Bronchial epithelial cell (primary cell): Measurements from ENCODE around the gene RBM20. TPM values are rescaled to one million over a fixed set of nuclear protein-coding genes. Genes with fewer than 3 reads are reported as not detected.

Experiments
- DNase-seq: peaks from one replicate; pipeline ENCODE4 v3.0.0-alpha.2; 2010; ENCODE audit warnings: low read depth
- FAIRE-seq: peaks from 2 replicates; lab custom pipeline; 2011; peaks lifted over from hg19 to GRCh38; lab: Jason Lieb, UNC
- H3K27me3 ChIP-seq: 2 replicates; pipeline ENCODE4 v1.5.1; 2011; ENCODE audit warnings: low read length; ENCODE audit not compliant: control insufficient read depth, insufficient read depth
- H3K36me3 ChIP-seq: 2 replicates; pipeline ENCODE4 v1.5.1; 2011; ENCODE audit warnings: low read length; ENCODE audit not compliant: control insufficient read depth, insufficient read depth
- H3K4me3 ChIP-seq: 2 replicates; pipeline ENCODE4 v1.5.1; 2011; ENCODE audit warnings: mild to moderate bottlenecking, low read depth, low read length, control low read depth
- total RNA-seq: library from RNA; depleted of rRNA; stranded (reverse); fragments of >200 nt; gene quantifications from 2 replicates; pipeline ENCODE4 v1.2.1, GENCODE V29; 2014
- TF ChIP-seq, protein P1 (sequence below): IDR thresholded peaks from 2 replicates; pipeline ENCODE4 v1.5.1; 2011; ENCODE audit warnings: mild to moderate bottlenecking, moderate library complexity, low read length, control low read depth, inconsistent platforms; ENCODE audit not compliant: insufficient read depth, severe bottlenecking

The RBM20 gene
- total RNA-seq, 1 donor from 2014 or later = not detected

GRCh38 chr10:110859973-110860376, 215.8 kb downstream of the RBM20 start:
- DNase-seq (no peak), FAIRE-seq (no peak)
- no peaks in the 10 kb centered on the region for H3K36me3 ChIP-seq
- H3K27me3 ChIP-seq = no peaks in the 10 kb centered on the region
- no peak overlapping the region for H3K4me3 ChIP-seq
- TF ChIP-seq, protein P1, sequence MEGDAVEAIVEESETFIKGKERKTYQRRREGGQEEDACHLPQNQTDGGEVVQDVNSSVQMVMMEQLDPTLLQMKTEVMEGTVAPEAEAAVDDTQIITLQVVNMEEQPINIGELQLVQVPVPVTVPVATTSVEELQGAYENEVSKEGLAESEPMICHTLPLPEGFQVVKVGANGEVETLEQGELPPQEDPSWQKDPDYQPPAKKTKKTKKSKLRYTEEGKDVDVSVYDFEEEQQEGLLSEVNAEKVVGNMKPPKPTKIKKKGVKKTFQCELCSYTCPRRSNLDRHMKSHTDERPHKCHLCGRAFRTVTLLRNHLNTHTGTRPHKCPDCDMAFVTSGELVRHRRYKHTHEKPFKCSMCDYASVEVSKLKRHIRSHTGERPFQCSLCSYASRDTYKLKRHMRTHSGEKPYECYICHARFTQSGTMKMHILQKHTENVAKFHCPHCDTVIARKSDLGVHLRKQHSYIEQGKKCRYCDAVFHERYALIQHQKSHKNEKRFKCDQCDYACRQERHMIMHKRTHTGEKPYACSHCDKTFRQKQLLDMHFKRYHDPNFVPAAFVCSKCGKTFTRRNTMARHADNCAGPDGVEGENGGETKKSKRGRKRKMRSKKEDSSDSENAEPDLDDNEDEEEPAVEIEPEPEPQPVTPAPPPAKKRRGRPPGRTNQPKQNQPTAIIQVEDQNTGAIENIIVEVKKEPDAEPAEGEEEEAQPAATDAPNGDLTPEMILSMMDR = no peak

- TF ChIP-seq, protein P1 = no peak
- FAIRE-seq = no peak
- Histone ChIP-seq H3K27me3 (no peaks in the 10 kb centered on the region), H3K4me3 (no peak overlapping the region), H3K36me3 (no peaks in the 10 kb centered on the region)
- peak; percentile 61 for DNase-seq
Measured at GRCh38 chr10:110860576-110861241, 216.6 kb downstream of the RBM20 start.

- Histone ChIP-seq H3K36me3 (no peaks in the 10 kb centered on the region), H3K4me3 (no peak overlapping the region), H3K27me3 (no peaks in the 10 kb centered on the region)
- TF ChIP-seq, protein P1 = no peak
- DNase-seq = no peak
- no peak for FAIRE-seq
Measured at GRCh38 chr10:110861476-110861875, 217.3 kb downstream of the RBM20 start.

DNA sequence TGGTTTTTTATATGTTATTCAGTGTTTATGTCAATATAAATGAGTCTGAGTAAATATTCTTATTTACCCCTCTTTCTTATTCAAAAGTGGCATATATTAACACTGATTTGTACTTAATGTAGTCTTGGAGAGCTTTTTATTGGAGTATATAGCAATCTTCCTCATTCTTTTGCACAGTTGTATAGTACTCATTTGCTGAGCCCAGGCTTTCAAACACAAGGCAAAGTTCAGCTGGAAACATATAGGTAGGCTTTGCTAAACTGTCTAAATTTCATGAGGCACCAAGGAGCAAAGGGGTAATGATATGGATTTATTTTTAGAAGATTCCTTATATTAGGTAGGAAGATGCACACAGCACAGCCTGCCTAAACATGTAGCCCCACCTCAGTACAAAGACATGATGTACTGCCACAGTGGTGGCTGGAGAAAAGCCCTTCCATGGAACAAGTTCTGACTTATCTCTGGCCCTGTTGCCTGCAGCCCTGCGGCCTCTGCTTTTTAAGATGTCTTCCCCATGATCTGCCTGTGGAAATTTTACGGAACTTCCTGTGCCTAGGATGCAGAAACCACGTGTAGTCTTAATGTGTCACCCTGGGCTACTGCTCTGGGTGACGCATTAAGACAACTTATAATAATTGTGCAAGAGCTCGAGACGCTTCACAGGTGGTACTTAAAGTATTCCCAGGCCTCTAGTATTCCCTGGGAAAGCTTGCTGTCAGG, 218.0 kb downstream of the RBM20 start:
- DNase-seq (peak; percentile 100), FAIRE-seq (peak; percentile 77)
- Histone ChIP-seq H3K27me3 (no peaks in the 10 kb centered on the region), H3K4me3 (no peak overlapping the region), H3K36me3 (no peaks in the 10 kb centered on the region)
- TF ChIP-seq, protein P1 = no peak

DNA sequence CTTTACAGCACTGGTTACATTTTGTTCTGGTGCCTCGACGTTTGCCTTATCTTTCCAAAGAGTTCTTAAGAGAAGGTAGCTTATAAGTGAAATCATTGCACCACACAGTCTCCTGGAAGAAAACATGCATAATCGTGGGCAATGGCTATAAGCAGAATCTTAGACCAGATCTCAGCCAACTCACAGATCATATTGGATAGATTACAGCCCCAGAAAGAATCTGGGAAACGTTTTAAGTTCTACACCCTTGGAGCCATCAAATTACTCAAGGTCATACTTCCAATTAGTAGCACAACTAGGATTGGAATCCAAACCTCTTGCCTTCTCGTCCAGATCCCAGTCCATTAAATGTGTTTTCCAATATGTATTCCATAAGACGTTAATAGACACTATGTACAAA, 218.8 kb downstream of the RBM20 start:
- Histone ChIP-seq H3K4me3 (no peak overlapping the region), H3K27me3 (no peaks in the 10 kb centered on the region), H3K36me3 (no peaks in the 10 kb centered on the region)
- DNase-seq = no peak
- TF ChIP-seq, protein P1 = no peak
- FAIRE-seq = no peak
